ENCODE results near the gene GNL1.
"Not testable (repeated sequence)": the region's sequence is repeated elsewhere in the genome, so short reads cannot be mapped to it uniquely, and the experiment has no call there.

GNL1 gene

DNA sequence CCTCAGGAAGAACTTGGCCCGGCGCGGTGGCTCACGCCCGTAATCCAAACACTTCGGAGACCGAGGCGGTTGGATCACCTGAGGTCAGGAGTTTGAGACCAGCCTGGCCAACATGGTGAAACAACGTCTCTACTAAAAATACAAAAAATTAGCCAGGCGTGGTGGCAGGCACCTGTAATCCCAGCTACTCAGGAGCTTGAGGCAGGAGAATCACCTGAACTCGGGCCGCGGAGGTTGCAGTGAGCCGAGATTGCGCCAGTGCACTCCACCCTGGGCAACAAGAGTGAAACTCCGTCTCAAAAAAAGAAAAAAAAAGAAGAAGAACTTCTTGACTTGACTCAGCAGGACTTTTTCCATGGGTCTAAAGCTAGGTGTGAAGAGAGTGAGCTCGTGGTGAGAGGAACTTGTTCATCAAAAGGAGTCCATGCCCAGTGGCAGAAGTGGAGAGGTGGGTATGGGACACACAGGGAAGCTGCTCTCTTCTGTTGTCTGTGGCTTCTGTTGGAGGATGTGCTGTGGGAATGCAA lies 26.9 kb downstream of the GNL1 start:
- not testable (repeated sequence) for DNase-seq (ENCODE audit: low read depth in 2 of 2)

DNA sequence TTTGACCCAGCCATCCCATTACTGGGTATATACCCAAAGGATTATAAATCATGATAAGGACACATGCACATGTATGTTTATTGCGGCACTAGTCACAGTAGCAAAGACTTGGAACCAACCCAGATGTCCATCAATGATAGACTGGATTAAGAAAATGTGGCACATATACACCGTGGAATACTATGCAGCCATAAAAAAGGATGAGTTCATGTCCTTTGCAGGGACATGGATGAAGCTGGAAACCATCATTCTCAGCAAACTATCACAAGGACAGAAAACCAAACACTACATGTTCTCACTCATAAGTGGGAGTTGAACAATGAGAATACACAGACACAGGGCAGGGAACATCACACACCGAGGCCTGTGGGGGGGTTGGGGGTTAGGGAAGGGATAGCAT lies 29.8 kb downstream of the GNL1 start:
- not testable (repeated sequence) for DNase-seq (ENCODE audit: low read depth in 2 of 2)

DNA sequence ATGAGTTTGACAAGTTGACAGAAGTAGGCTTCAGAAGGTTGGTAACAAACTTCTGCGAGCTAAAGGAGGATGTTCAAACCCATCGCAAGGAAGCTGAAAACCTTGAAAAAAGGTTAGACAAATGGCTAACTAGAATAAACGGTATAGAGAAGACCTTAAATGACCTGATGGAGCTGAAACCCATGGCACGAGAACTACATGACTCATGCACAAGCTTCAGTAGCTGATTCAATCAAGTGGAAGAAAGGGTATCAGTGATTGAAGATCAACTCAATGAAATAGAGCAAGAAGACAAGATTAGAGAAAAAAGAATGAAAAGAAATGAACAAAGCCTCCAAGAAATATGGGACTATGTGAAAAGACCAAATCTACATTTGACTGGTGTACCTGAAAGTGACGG lies 34.3 kb downstream of the GNL1 start:
- DNase-seq (ENCODE audit: low read depth in 2 of 2) = not testable (repeated sequence)

DNA sequence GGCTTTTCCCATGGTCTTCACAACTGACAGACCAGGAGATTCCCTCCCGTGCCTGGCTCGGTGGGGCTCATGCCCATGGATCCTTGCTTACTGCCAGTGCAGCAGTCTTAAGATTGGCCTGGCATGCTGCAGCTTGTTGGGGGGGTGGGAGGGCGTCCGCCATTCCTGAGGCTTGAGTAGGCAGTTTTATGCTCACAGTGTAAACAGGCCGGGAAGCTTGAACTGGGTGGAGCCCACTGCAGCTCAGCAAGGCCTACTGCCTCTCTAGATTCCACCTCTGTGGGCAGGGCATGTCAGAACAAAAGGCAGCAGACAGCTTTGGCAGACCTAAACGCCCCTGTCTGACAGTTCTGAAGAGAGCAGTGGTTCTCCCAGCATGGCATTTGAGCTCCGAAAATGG lies 35.2 kb downstream of the GNL1 start:
- DNase-seq (ENCODE audit: low read depth in 2 of 2) = not testable (repeated sequence)

DNA sequence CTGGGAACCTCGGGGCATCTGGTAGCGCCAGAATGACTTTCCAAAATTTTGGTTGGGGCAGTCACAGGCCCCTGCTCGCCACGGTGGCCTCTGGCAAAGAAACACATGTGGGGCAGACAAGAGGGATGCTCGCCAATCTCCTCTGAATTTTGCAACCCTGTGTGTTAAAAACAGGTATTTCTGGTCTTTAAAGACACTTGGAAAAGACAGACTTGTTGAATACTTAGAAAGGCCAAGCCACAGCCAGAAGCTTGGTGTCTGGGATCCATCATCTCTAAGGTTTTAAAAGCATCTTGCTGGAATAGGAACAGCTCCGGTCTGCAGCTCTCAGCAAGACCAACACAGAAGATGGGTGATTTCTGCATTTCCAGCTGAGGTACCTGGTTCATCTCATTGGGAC lies 35.8 kb downstream of the GNL1 start:
- no peak for DNase-seq (ENCODE audit: low read depth in 2 of 2)

DNA sequence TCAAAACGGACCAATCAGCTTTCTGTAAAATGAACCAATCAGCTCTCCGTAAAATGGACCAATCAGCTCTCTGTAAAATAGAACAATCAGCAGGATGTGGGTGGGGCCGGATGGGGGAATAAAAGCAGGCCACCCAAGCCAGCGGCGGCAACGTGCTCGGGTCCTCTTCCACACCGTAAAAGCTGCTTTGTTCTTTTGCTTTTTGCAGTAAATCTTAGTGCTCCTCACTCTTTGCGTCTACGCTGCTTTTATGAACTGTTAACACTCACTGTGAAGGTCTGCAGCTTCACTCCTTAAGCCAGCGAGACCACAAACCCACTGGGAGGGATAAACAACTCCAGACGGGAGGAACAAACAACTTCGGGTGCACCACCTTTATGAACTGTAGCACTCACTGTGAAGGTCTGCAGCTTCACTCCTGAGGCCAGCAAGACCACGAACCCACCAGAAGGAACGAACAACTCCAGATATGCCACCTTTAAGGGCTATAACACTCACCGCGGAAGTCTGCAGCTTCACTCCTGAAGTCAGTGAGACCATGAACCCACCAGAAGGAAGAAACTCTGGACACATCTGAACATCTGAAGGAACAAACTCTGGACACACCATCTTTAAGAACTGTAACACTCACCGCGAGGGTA lies 37.7 kb downstream of the GNL1 start:
- DNase-seq (ENCODE audit: low read depth in 2 of 2) = not testable (repeated sequence)

DNA sequence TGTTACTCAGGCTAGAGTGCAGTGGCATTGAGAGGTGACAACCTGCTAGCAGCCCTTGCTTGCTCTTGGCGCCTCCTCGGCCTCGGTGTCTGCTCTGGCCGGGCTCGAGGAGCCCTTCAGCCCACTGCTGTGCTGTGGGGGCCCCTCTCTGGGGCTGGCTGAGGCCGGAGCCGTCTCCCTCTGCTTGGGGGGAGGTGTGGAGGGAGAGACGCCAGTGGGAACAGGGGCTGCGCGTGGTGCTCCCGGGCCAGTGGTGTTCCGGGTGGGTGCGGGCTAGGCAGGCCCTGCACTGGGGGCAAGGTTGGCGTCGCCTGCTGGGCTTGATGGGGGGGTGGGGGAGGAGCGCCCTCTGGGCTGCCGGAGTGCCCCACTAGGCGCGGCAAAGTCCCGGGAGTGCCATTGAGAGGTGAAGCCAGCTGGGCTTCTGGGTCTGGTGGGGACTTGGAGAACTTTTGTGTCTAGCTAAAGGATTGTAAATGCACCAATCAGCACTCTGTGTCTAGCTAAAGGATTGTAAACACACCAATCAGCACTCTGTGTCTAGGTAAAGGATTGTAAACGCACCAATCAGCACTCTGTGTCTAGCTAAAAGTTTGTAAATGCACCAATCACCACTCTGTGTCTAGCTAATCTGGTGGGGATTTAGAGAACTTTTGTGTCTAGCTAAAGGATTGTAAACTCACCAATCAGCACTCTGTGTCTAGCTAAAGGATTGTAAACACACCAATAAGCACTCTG lies 38.4 kb downstream of the GNL1 start:
- not testable (repeated sequence) for DNase-seq (ENCODE audit: low read depth in 2 of 2)

DNA sequence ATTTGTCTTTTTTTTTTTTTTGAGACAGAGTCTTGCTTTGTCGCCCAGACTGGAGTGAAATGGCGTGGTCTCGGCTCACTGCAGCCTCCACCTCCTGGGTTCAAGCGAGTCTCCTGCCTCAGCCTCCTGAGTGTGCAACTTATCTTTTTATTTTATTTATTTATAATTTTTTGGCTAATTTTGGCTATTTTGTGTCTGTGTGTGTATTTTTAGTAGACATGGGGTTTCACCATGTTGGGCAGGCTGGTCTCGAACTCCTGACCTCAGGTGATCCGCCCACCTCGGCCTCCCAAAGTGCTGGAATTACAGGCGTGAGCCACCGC lies 39.6 kb downstream of the GNL1 start:
- not testable (repeated sequence) for DNase-seq (ENCODE audit: low read depth in 2 of 2)

DNA sequence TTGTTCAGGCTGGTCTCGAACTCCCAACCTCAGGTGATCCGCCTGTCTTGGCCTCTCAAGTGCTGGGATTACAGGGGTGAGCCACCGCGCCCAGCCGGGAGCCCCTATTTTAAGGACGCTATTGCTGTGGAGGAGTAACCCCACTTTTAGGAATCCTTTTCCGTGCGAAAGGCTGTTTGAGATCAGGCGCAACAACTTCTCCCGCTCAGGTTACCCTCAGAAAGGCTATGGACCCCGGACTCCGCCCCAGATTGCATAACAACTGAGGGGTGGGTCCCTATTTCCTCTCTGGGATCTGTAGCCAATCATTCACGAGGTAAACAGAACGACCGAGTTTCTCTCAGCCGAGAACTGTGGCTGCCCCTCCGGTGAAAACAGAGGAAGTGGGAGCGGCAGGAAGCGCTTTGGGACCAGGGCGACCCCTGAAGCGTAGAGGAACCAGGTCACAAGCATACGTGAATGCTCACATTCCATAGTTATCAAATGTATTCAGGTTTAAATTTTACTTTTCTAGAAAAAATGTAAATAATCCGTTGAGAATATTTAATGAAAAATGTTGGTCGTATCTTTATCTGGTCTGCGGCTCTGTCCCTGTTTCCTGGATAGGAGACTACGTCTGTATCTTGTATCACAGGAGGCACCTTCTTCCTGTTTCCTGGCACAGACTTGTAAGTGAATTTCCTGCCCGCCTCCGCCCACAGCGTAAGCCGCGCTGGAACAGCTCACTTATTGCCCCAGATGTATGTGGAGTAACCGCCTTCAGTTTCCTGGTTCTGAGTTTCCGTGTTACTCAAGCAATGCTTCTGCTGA lies 40.1 kb downstream of the GNL1 start:
- DNase-seq (ENCODE audit: low read depth in 2 of 2) = peak; percentile 77 to 87

DNA sequence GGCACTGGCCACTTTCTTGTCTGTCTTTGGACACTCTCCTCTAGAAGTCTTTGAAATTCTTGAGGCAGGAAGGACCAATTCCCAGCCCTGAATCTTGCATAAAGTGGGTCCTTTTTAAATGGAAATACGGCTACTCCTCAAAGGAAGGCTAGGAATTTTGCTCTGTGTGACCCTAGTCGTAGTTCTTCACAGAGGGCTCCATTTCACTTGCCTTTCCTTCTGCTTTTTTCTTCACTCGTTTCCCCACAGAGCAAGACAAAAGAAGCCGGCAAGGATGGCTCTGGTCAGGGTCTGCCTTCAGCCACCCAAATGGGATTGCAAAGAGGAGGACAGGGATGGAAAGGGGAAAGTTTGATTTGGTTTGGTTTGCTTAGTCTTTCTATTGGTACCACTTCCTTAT lies 41.2 kb downstream of the GNL1 start:
- no peak for DNase-seq (ENCODE audit: low read depth in 2 of 2)

DNA sequence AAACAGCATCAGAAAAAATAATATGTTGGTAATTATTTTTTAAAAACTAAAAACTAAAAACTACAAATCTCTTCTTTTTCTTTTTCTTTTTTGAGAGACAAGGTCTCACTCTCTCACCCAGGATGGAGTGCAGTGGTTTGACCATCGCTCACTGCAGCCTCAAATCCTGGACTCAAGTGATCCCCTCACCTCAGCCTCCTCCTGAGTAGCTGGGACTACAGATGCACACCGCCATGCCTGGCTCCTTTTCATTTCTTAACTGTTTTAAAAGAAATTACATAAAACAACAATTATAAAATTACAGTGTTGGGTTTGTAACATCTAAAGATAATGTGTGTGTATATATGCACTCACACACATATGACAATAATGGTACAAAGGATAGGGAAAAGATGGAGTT lies 42.8 kb downstream of the GNL1 start:
- DNase-seq (ENCODE audit: low read depth in 2 of 2) = no peak

DNA sequence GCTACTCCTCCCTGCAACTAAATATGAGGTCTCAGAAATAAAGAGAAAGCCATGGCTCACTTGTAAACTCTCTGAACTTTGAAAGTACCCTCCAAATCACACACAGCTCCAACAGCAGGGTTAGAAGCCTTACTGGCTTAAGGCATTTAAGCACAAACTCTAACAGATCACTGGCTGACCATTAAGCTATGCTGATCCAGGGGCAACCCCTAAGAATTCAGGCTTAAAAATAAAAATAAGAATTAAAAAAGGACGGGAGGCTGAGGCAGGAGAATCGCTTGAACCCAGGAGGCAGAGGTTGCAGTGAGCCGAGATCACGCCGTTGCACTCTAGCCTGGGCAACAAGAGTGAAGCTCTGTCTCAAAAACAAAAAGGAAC lies 45.1 kb downstream of the GNL1 start:
- DNase-seq (ENCODE audit: low read depth in 2 of 2) = no peak

DNA sequence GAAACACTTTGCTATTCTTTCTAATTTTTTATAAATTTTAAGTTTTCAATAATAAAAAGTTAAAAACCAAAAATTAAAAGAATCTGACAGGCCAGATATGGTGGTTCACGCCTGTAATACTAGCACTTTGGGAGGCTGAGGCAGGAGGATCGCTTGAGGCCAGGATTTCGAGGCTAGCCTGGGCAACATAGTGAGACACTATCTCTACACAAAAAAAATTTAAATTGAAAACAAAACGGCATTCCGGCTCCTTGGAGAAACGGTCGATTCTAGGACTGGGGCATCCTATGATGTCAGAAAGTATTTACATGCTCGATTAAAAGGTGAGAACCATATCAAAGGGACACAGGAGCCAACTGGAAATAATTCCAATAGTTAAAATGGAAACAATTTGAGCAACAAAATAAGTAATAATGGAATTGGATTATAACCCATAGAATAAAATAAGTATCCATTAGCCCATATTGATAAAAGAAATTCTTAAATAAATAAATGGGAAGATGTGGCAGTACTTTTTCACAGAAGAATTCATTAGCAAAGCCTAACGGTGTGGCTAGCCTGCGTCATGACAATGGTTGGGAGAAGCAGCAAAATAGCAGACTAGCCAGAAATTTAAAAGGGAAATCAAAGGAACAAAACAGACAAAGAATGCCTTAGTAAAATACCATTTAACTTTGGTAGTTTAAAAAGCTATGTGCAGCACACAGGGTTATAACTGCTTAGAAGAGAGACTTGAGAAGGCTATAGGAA lies 45.7 kb downstream of the GNL1 start:
- DNase-seq (ENCODE audit: low read depth in 2 of 2) = no peak

DNA sequence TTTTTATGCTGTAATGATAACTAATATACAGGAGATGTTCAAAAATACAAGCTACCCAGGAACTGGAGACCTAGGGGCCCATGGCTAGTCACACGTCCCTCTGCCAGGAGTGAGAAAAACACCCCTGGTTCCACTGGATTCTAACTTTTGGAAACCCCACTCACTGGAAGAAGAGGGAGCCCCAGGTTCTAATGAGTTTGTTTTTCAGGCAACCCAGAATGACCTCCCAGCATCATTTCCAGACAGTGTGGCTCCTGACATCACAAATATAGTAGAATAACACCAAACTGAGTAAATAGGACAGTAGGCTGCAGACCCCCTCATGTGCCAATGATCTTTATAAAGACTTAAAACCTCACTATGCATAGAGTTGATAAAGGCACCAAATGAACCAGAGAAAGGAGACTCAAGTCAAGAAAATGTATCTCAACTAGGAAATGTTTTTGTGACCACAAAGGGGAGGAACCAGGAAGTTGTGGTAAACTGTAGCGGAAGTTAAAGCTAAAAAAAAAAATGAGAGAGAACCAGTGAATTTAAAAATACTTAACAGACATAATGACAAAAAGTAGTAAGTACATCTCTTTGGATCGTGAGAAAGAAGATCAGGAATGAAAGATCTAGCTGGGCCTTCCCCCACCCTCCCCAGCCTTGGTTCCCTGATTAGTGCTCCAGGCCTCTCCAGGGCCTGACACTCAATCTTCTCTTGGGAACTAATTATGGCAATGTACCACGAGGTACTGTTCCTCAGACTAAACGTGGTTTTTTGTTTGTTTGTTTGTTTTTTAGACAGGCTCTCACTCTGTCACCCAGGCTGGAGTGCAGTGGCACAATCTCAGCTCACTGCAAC lies 47.2 kb downstream of the GNL1 start:
- DNase-seq (ENCODE audit: low read depth in 2 of 2) = no peak

DNA sequence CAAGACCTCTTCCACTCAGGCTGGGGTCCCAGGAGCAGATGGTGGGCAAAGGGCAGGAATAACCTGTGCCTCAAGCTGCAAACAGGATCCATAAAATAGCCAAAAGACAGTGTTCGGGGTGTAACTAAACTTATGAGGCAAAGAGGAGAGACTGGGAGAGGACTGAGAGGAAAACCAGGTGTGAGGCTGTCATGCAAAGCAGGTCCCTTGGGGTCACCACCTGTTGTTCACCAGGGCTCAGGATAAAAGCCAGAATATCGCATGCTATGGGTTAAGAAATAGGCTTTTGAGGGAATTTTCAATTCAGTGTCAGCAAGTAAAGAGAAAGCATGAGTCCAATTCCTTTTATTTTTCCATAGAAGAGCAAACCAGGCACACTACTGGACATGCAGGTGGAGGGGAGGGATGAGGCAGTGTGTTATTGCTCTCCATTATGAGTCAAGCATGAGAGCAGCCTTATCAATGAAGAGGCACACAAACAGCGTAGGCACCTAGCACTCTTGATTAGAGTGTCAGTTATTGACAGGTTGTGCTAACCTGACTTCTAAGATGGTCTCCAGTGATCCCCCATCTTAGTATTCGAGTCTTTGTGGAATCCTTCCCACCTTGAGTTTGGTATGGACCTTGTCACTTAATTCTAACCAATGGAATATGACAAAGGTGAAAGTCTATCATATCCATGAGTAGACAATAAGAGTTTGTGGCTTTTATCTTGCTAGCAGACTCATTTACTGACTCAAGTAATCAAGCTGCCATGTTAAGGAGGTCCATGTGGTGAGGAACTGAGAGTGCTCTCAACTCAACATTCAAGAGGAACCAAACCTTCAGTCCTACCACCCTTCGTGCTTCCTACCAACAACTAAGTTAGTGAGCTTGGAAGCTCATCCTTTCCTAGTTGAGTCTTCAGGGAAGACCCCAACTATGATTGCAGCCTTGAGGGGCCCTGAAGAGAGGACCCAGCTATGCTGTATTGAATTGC lies 48.2 kb downstream of the GNL1 start:
- no peak for DNase-seq (ENCODE audit: low read depth in 2 of 2)

DNA sequence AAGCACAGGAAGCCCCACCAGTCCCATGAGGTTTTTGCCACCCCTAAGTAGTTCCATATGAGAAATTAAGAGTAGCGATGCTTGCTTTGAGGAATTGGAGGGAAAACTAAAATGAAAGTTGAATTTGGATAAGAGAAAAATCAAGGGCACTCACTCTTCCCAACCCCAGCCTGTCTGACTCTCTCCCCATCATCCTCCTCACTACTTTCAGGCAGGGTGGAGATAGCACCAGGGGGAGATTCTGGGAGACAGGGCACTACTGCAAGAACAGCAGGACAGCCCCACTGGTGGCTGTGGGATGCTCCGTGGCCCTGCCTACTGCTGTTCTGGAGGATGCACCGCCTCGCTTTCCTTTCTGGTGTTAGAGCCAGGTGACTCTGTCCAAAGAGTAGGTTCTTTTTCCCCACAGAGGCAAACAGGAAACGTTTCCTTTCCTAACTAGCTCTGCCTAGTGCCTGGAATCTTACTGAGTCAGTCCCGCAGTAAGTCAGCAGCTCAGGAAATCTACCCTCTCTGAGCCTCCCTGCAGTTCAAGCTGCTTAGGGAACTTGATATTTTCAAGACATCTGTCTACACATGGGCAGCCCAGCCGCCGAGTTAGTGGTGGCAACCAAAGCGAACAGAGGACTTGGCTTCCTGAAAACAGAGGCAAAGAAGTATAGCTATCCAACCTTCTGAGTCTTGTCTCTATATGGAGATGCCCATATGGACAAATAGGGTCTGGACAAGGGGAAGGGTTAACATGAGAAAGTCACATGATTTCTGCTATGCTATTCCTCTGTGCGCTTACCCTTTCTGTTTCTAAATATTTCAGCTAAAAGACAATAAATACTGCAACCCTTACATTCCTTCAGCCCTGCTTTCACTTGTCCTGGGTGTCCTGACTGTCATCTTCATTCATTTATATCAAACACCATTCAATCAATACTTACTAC lies 55.6 kb downstream of the GNL1 start:
- no peak for DNase-seq (ENCODE audit: low read depth in 2 of 2)

DNA sequence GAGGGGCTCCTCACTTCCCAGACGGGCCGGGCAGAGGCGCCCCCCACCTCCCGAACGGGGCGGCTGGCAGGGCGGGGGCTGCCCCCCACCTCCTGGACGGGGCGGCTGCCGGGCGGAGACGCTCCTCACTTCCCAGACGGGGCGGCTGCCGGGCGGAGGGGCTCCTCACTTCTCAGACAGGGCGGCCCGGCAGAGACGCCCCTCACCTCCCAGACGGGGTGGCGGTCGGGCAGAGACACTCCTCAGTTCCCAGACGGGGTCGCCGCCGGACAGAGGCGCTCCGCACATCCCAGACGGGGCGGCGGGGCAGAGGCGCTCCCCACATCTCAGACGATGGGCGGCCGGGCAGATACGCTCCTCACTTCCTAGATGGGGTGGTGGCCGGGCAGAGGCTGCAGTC lies 57.6 kb downstream of the GNL1 start:
- DNase-seq (ENCODE audit: low read depth in 2 of 2) = not testable (repeated sequence)

DNA sequence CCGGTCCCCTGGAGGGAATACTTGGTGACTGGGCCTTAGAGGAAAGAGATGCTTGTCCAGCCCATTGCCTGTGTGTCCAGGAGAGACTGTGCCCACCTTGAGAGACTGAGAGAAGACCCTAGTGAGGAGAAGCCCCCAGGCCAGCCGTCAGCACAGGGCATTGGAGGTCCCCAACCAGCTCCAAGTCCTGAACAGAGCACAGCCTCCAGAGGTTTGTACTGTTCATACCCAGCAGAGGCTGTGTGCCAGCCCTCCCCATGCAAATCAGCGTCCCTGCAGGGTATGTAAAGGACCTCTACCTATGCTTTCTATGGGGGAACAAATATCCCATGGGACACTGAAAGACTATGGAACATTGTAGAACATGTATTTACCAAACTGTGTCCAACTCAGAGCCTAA lies 58.6 kb downstream of the GNL1 start:
- no peak for DNase-seq (ENCODE audit: low read depth in 2 of 2)

DNA sequence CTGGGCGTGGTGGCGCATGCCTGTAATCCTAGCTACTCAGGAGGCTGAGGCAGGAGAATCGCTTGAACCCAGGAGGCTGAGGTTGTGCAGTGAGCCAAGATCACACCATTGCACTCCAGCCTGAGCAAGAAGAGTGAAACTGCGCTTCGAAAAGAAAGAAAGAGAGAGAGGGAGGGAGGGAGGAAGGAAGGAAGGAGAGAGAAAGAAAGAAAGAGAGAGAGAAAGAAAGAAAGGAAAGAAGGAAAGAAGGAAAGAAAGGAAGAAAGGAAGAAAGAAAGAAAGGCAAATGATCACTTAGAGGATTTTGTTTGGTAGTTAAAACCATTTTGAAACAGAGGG lies 59.1 kb downstream of the GNL1 start:
- not testable (repeated sequence) for DNase-seq (ENCODE audit: low read depth in 2 of 2)

All from stimulated activated CD4-positive, alpha-beta T cell treated with anti-CD3 and anti-CD28 coated beads, Interleukin-4, amount 100 ng/mL, for 48 hours (primary cell).